GM18511 (cell line): ENCODE data around the gene MLLT3.

Experiments
- ATAC-seq: cut with Tn5 transposase; IDR thresholded peaks from one replicate; pipeline ENCODE4 v1.9.1; 2021; ENCODE audit warnings: mild to moderate bottlenecking, moderate library complexity; ENCODE audit not compliant: unreplicated experiment

Gene MLLT3

DNA sequence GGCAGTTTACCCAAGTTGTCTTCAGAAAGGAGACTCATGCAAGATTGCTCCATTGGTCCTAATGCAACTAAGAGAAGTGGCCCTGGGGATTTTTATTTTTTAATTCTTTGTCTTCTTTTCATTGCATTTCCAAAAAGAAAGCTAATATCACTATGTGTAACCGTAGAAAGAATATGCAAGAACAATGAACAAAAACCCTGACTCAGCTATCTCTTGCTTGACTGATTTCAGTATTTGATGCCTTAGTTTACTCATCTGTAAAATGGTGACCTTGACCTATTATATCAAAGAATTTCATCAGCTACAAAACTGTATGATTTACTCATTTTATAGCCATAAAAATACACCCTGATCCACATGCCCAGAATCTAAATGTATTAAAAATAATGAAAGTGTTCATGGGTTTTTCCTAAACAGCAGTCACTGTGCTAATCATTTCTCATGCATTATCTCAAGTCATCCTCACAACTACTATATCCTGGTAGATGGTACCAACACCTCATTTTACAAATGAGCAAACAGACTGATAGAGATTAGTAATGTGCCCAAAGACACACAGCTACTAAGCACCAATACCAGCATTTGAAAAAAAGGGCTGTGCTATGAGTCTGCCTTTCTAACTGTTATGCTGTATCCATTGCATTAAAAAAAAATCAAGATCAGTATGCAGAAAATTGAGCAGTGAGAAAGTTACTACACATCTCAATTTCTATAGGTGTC is 185.7 kb downstream of the MLLT3 start:
- no peak for ATAC-seq

DNA sequence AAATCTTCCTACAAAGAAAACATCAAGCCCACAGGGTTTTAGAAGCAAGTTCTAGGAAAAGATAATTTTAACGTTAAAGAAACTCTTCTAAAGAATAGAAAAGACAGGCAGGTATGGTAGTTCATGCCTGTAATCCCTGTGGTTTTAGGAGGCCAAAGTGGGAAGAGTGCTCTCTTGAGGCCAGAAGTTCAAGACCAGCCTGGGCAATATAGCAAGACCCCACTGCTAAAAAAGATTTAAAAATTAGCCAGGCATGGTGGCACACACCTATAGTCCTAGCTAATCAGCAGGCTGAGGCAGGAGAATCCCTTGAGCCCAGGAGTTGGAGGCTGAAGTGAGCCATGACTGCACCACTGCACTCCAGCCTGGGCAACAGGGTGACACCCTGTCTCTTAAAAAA is 193.3 kb downstream of the MLLT3 start:
- ATAC-seq, result no peak

DNA sequence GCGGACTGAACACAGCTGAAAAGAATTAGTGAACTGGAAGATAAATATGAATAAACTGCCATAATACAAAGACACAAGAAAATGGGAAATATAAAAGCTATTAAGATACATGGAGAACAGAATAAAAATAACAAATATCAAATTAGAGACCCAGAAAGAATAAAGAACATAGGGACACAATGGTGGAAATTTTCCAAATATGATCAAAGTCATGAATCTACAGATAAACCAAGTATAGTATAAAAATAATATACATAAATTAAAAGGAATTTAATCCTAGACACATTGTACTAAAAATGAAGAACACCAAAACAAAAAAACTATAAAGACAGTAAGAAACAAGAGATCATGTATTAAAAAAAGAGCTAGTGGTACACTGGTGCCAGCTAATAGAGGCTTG is 194.9 kb downstream of the MLLT3 start:
- no peak for ATAC-seq

DNA sequence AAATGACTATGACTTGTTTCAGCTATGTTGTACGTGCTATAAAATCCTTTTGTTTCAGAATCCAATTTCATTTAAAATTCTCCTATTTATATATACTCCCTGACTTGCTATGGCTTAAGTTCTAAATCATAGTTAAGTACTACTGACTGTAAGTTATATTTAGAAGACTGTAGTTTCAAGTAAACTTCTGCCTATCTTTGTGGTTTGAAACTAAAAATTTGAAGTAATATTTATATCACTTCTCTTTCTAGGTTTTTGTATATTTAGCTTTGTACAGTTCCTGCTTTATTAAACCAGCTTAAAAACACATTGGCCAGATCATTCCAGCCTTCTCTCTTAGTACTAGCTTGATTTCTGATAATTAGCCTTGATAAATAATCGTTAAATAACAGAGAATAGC is 196.3 kb downstream of the MLLT3 start:
- peak; percentile 83 for ATAC-seq

DNA sequence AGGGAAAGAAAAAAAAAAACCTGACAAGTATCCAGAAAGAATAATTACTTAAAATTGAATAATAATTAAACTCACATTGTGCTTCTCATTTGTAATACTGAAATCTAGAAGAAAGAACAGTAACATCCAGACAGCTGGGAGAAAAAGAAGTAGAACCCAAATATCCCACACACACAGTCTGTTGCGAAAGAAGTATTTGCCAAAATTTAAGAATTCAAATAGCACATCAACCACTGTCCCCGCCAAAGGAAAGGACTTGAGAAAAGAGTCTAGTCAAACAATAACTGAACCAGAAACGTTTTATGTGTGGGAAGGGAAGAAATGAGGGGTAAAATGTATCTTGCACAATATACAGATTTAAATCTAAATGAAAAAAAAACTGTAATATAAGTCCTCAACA is 202.8 kb downstream of the MLLT3 start:
- ATAC-seq, result no peak

DNA sequence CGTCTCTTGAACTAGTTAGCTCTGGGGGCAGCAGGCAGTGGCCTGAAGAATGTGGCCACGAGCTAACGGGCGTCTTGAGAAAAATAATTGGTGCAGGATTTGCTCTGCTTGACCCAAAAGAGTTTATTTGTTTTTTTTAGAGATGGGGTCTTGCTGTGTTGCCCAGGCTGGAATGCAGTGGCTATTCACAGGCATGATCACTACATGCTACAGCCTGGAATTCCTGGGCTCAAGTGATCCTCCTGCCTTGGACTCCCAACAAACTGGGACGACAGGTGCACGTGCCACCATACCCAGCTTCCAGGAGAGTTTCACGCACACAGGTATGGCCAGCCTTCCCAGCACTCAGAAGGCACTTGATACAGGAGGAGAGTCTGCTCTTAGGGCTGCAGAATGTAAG is 203.8 kb downstream of the MLLT3 start:
- ATAC-seq, result no peak

DNA sequence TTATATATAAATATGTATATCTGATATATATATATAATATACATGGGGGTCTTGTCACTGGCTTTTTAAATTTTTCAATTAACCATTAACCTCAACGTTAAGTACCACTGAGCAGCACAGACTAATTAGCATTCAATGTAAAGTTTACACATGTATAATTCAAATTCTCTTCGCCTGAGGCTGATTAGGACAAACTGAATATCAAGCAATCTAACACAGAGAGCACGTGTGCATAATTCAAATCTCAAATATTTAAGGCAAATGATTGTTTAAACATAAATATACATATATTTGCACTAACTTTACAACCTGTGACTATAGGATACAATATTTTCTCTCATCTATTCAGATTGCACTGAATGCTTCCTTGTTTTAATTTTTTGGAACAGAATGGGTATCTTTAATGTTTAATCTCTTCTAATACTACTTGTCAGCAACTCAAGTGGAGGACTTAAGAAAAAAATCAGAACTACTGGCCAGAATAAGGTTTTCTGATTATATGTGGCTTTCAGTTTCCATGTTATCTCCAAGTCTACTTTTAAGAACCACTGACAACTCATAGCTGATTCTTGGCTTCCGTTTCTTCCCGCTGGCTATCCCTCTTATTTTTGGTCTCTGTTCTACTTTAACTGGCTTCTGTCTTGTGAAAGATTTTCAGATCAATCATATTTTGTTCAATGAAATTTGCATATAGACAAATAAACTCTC is 204.8 kb downstream of the MLLT3 start:
- ATAC-seq, result no peak

DNA sequence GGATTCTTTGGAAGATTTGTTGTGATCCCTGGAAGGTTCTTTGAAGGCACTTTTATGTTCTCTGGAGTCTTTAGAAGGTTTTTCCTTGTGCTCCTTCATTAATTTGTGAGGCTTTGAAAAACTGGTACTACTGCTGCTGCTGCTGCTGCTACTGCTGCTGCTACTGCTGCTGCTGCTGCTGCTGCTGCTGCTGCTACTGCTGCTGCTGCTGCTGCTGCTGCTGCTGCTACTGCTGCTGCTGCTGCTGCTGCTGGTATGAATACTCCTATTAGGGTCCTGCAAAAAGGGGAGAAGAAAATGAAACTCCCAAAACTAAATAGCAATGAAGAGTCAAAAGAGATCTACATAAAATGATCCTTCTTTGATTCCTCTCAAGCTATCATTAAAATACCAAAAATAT is 208.1 kb downstream of the MLLT3 start:
- ATAC-seq, result no peak

DNA sequence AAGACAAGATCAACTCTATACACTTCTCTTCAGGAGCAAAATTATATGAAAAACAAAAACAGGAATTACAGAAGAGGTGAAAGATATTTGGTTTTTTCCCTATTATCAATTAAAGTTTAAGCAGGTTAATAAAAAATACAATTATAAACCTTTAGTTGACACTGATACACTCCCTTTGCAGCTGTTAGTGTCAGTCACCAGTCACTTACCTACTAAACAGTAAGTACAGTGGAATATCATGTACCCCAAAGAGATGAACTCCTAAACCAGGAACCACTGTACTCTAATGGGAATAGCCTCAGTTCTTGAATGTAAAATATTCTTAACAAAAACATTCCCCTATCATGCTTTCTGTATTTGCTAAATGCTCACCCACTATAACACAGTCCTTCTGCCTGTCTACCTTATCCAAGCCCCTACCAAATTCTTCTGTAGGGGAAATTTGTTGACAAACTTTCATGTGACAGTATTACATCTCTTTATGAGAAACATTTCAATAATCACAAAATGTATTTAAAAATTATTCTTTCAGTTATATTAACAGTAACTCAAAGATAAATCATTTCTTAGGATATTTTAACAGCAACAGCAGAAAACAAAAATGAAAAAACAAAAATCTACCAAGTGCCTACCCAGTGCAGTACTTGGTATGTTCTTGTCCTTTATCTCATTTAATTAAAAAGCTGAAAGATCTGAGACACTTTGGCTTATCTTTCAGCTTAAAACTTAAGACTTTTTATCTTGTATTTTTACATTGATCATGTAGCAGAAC is 212.8 kb downstream of the MLLT3 start:
- ATAC-seq, result no peak

DNA sequence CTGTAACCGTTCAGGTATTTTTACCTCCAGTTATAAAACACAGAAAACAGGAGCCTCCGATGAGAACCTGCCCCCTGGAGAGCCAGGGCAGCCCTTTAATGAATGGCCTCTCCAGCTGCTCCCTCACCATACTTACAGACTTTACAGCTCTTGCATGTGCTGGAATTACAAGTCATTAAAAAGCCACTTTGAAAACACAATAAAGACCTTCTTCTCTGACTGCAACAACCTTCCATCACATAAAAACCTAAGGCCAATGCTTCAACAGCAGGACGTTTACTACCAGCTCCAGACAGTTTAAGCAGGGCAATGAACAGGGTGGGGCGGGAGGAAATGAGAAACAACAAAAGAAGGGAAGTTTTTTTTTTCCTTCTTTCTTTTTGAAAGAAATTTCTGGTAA is 213.8 kb downstream of the MLLT3 start:
- ATAC-seq, result no peak

DNA sequence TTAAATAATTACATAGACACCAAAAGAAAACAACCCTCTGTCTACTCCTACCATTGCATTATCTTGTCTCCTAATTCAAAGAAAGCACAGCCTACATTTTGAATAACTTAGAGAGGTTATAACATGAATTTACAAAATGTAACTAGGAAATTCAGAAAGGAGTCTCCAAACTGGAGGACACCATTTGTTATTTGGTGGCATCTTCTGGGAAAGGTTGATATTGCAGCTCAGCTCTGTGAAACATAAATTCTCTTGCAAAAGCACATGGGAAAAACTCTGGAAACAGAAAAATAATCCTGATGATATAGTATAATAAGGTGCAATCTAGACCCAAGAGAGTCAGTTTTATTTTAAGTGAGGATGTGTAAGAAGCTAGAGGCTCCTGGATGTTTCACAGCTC is 215.3 kb downstream of the MLLT3 start:
- ATAC-seq, result no peak

DNA sequence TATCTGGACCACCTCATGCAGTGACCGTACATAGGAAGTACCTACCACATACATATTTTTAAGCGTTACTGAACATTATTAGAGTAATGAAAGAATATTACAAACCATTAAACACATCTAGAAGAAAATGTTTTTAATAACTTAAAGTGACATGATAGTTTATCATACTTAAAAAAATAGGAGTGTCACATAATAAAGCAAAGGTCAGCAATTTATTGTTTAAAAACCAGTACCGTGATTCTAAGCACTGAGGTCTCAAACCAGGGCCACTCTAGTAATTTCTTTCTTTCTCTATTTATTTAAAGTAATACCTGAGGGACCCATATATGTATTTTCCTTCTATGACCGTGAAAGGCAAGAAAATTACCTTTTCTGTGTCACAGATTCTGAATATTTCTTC is 216.0 kb downstream of the MLLT3 start:
- ATAC-seq, result no peak

DNA sequence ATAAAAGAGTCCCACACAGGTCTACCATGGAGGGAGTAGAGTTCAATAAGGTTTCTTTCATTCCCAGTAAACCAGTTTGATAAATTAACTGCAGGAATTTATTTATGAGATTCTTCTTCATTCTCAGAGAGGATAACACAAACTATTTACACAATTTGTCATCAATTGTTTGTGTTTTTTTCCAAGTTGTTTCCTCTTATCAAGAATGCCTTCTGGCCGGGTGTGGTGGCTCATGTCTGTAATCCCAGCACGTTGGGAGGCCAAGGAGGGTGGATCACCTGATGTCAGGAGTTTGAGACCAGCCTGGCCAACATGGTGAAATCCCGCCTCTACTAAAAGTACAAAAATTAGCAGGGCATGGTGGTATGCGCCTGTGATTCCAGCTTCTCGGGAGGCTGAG is 216.7 kb downstream of the MLLT3 start:
- no peak for ATAC-seq

DNA sequence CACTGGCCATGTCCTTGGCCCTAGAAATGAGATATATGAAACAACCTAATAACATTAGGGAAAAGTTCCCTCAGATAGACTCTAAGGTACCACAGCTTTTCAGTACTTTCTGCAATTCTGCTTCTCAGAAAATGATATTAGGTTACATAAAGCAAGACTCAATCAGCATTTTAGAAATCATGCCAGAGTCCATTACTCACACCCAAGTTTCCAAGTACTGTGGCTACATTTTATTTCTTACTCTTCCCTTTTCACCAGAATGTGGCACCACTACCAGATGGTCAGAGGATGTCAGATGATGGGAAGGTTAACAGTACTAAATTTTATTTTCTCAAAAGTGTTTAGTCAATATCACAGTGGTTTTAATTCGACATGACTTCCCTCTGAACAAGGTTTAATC is 217.2 kb downstream of the MLLT3 start:
- ATAC-seq, result no peak

DNA sequence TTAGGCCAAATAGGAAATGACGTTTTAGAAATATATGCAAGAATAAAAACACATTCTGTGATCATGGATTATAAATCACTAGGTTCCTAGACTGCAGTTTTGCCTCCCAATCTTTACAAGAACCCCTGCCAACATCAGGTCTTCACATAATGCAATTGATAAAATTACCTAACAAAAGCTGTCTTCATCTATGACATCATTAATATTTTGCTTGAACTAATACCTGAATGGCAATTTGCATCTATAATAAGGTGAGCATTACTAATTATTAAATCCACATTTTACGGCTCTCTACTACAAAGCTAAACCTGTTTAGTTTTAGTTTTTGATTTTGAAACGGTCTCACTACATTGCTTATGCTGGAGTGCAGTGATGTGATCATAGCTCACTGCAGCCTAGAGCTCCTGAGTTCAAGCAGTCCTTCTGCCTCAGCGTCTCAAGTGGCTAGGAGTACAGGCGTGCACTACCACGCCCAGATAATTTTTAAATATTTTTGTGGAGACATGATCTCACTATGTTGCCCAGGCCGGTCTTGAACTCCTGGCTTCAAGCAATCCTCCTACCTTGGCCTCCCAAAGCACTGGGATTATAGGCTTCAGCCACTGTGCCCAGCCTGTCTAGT is 218.0 kb downstream of the MLLT3 start:
- no peak for ATAC-seq

DNA sequence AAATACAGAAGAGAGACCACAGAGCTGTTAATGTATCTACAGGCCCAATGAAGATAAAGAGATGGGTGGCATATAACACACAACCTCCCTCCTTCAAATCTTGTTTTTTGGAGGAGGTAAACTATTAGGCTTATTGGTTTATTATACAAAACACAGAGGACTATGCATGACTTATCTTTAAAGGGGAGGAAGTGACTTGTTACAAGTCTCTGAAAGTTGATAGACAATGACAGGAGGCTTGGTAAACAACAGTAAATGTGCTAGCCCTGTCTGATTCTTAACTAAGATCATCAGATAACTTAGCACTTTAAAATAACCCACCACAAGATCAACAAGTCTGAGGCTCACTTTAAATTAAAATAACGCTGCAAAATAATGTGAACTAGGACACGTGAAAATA is 219.0 kb downstream of the MLLT3 start:
- ATAC-seq, result no peak

DNA sequence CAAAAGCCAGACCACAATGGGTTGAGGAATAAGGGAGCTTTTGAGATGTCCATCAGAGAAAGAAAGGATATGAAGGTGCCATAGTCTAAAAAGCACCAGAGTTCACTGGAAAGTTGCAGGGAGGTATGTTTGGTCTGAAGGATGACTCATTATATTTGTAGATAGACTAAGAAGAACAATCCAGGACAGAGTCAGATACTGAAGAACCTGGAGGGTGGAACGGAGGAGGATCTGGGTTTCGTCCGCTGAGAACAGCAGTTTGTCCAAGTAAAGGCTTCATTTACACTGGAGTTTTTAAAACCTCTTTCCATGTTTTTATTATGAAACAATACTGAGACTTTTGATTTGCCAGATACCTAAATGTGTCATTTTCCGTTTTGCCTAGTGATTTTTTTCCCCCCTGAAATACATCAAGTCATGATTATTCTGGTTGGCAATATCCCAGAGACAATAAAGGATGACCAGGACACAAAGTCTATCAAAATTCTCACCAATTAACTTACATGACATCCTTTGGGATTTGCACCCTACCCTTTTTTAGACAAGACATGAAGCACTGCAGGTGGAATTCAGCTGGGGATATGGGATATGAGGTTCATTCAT is 219.9 kb downstream of the MLLT3 start:
- ATAC-seq, result no peak

DNA sequence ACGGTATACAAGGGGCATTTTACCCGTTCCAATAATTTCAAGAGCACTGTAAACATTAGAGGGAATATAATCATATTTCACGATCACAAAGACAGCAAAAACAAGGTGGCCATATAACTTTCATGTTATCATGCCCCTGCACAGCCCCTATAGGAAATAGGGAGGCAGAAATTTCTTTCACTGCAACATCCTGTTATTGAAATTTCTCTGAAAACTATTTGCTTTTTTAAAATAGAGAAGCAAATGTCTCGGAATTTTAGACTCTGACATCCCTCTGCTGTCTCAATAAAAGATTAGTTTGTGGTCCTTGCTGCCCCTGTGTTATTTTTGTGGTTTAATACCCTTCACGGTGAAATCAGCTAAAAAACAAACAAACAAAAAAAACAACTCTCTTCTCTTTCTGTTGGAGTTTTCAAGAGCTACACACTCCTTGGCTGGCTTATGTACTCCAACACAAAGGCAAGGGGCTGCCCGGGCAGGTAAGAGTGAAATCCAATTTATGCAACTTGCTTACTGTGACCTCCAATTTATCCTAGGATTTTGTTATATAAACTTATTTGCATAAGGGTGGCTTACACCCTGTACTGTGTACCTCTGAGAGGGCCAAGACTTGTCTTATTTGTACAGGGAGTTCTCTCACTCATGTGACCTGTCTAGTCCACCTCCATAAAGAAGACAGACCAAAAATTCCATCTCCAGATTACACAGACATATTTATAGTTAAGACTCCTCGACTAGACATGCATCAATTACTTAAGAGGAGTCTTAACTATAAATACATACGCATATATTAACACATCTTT is 223.6 kb downstream of the MLLT3 start:
- ATAC-seq, result no peak

DNA sequence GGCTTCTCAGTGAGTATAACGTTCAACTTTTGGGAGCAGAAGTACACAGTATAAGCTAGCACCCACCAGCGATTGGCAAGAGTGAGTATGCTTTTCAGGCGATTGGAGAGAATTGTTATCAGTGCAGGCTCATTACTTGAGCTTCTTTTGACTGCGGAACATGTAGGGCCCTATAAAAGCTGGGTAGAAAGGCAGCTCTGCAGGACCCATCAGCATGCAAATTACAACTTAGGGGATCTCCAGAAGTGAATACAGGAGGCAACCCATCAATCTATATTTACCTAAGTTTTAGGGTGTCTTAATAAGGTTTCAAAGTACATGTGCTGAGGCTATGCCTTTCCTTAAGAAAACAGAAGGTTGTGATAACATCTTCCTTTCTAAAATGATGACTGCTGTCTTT is 225.0 kb downstream of the MLLT3 start:
- ATAC-seq, result peak; percentile 71

DNA sequence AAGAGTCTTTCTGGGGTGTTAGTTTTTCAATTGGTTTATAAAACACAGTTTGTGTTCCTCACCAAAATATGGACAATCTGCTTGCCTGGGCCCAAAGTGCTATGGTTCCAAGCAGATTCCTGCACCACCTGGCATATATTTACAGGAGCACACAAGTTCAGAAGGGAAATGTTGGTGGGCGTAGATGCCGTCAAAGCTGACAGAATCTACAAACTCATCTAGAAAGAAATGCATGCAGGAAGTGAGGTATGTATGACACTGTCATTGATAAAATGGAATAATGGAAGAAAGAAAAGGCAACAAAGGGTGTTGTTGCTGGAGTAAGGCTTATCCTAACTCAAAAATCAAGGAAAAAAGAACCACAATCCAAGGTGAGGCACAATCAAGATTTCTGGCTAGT is 225.8 kb downstream of the MLLT3 start:
- ATAC-seq, result no peak
